RPMI7951 (cell line): ENCODE results near the gene PSMA5. TPM values are rescaled to one million over a fixed set of nuclear protein-coding genes. Genes with fewer than 3 reads are reported as not detected.
"Not testable (repeated sequence)": the region's sequence is repeated elsewhere in the genome, so short reads cannot be mapped to it uniquely, and the experiment has no call there.

Experiments
- DNase-seq: peaks from one replicate; pipeline ENCODE4 v3.0.0-alpha.2; 2012; ENCODE audit warnings: low read depth
- total RNA-seq: library from RNA; depleted of rRNA; stranded (reverse); fragments of >200 nt; shearing (Covaris generic); gene quantifications from 2 replicates; pipeline ENCODE4 v1.2.3, GENCODE V29; 2014

Gene PSMA5
- total RNA-seq, 1 experiment from 2014 or later, result 126 TPM

- DNase-seq, result peak; percentile 67
Observed at GRCh38 chr1:109392788-109393616, 33.2 kb downstream of the PSMA5 start.

GRCh38 chr1:109392037-109392787 is 34.0 kb downstream of the PSMA5 start:
- DNase-seq, result no peak

GRCh38 chr1:109391626-109392025 is 34.6 kb downstream of the PSMA5 start:
- no peak for DNase-seq

- no peak for DNase-seq
Observed at GRCh38 chr1:109391157-109391556, 35.1 kb downstream of the PSMA5 start.

GRCh38 chr1:109389638-109390341 is 36.5 kb downstream of the PSMA5 start:
- DNase-seq, result no peak

GRCh38 chr1:109388884-109389637 is 37.2 kb downstream of the PSMA5 start:
- DNase-seq, result no peak

GRCh38 chr1:109388208-109388711 is 38.0 kb downstream of the PSMA5 start:
- DNase-seq, result no peak

DNA sequence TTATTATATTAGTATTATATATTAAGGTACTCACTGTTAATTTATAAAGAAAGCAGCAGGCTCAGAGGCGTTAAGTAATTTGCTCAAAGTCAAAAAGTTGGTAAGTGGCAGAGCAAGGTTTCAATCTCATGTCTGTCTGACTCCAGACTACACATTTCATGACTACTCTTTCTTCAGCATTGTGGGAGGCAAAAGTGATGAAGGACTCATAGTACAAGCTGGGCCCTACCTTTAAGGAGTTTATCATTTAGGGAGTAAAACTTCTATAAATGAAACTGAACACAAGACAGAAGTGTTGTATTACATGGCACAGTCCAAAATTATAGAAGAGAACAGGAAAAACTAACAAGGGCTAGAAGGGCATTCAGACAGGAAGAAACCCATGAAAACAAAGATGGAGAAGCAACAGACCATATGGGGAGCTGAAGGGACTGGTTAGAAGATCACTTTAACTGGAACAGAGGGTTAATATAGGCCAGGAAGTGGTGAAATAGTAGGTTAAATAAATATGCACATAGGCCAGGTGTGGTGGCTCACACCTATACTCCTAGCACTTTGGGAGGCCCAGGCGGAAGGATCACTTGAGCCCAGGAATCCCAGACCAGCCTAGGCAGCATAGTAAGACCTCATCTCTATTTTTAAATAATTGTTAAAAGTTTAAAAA is 40.1 kb downstream of the PSMA5 start:
- no peak for DNase-seq

DNA sequence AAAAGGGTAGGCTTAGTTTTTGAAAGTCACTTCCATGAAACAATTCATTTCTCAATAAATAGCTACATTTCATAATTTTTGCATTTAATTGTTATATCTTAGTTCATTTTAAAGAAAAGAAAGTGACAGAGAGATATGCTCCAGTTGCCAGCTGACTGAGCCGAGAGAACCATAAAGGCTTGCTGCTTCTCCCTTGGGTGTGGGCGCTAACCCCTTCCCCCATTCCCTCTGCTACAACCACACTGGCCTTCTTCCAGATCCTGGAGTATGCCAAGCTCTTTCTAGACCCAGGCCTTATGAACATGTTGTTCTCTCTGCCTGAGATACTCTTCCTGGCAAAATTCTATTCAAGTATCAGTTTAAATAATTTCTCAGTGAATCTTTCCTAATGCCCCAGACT is 40.8 kb downstream of the PSMA5 start:
- no peak for DNase-seq

GRCh38 chr1:109383854-109384253 is 42.4 kb downstream of the PSMA5 start:
- peak; percentile 47 for DNase-seq

- no peak for DNase-seq
Observed at GRCh38 chr1:109383087-109383779, 43.0 kb downstream of the PSMA5 start.

DNA sequence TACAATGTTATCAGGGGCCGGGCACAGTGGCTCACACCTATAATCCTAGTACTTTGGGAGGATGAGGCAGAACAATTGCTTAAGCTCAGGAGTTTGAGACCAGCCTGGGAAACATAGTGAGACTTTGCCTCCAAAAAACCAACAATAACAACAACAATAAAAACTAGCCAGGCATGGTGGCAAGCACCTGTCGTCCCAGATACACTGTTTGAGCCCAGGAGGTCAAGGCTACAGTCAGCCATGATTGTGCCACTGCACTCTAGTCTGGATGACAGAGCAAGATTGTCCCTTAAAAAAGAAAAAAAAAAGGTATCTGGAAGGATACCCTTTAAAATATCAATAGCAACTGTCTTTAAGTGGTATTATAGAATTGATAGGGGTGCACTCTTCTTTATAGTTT is 44.7 kb downstream of the PSMA5 start:
- DNase-seq, result no peak

- no peak for DNase-seq
Observed at GRCh38 chr1:109379907-109380306, 46.3 kb downstream of the PSMA5 start.

- no peak for DNase-seq
Observed at GRCh38 chr1:109379422-109379821, 46.8 kb downstream of the PSMA5 start.

- DNase-seq, result no peak
Observed at GRCh38 chr1:109377698-109378097, 48.5 kb downstream of the PSMA5 start.

DNA sequence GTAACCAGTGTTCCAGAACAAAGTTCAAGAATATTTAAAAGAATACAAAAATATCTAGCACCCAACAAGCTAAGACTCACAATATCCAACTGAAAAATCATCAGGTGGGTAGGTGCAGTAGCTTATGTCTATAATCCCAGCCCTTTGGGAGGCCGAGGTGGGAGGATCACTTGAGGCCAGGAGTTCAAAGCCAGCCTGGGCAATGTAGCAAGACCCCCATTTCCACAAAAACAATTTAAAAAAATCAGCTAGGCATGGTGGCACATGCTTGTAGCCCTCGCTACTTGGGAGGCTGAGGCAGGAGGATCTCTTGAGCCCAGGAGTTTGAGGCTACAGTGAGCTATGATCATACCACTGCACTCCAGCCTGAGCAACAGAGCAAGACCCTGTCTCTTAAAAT is 52.6 kb downstream of the PSMA5 start:
- DNase-seq, result not testable (repeated sequence)

DNA sequence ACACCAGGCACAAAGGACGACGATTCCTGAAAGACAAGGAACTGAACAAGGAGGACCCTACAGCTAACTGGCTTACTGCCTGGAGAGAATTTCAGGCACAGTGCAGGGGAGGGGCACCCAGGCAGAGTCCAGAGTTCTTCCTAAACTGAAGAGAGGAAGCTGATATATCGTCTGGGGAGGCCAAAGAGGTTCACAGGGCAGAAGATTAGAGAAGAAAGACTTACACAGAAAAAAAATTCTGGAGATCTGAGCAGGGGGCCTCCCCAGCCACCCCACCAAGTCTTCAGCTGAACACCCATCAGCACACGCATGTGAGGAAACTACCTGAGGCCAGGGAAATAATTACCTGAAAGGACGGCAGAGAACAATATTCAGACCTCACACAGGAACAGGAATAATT is 53.1 kb downstream of the PSMA5 start:
- DNase-seq, result no peak

- no peak for DNase-seq
Observed at GRCh38 chr1:109372281-109372680, 54.0 kb downstream of the PSMA5 start.

DNA sequence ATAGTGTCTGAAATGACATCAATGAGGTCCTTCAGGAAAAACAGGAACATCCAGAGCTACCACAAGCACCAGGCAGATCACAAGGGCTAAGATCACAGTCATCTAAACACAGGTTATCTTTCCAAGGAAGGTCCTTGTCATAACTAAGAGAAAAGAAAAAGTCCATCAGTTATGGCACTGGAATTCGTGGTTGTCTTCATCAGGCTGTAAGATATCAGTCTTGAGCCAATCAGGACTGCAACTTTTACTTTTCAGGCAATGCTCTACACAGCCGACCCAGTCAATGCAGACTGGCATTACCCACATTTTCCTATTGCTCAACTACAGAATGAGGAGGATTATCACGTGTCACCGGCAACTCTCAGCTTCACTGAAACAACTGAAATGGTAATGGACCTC is 54.9 kb downstream of the PSMA5 start:
- peak; percentile 84 for DNase-seq

- DNase-seq, result peak; percentile 93
Observed at GRCh38 chr1:109370712-109371340, 55.4 kb downstream of the PSMA5 start.
